PFSK-1 (cell line): ENCODE results near the gene USP13.

Experiments
- FOXP2 ChIP-seq: optimal IDR thresholded peaks from 2 replicates; pipeline ENCODE3; 2011; ENCODE audit warnings: borderline replicate concordance, control low read depth, inconsistent platforms; ENCODE audit not compliant: insufficient read depth; ENCODE audit errors: extremely low read length, extremely low read depth
- POLR2AphosphoS5 ChIP-seq: IDR thresholded peaks from 2 replicates; pipeline ENCODE4 v1.6.1; 2012; ENCODE audit warnings: low read depth, mild to moderate bottlenecking, control low read depth, low read length, moderate library complexity
- SIN3A ChIP-seq: IDR thresholded peaks from 2 replicates; pipeline ENCODE4 v1.6.1; 2012; ENCODE audit warnings: mild to moderate bottlenecking, low read length, moderate library complexity, borderline replicate concordance; ENCODE audit not compliant: insufficient read depth
- TAF1 ChIP-seq: IDR thresholded peaks from 2 replicates; pipeline ENCODE4 v1.6.1; 2012; ENCODE audit warnings: low read length, control low read depth, borderline replicate concordance; ENCODE audit not compliant: insufficient read depth
- TF ChIP-seq, protein P1 (sequence below), 2 experiments: IDR thresholded peaks; 2 replicates each; pipeline versions ENCODE4 v1.6.1 to v1.8.0; 2011 to 2012; ENCODE audit warnings: low read depth in 2 of 2, low read length in 2 of 2, control low read depth in 1 of 2, inconsistent platforms in 1 of 2, mild to moderate bottlenecking in 1 of 2, moderate library complexity in 1 of 2; ENCODE audit not compliant: insufficient read depth in 1 of 2

USP13 gene

DNA sequence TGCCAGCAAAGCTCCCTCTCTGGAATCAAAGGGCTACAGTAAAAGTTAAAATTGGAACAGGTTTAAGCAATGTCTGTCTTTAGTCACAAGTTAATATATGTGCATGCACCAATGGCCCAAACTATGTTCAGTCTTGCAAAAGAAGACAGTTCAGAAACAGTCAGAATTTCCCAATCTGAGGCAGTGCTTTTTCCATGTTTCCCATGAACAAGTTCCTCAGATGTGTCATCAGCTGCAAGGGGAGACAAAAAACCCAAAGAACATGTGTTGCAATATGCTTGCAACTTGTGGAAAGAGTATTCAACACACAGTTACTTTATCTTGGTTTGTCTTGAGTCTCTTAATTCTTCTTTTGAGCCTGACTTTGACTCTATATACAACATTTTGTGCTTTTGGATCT is 148.4 kb downstream of the USP13 start:
- TF ChIP-seq, protein P1, sequence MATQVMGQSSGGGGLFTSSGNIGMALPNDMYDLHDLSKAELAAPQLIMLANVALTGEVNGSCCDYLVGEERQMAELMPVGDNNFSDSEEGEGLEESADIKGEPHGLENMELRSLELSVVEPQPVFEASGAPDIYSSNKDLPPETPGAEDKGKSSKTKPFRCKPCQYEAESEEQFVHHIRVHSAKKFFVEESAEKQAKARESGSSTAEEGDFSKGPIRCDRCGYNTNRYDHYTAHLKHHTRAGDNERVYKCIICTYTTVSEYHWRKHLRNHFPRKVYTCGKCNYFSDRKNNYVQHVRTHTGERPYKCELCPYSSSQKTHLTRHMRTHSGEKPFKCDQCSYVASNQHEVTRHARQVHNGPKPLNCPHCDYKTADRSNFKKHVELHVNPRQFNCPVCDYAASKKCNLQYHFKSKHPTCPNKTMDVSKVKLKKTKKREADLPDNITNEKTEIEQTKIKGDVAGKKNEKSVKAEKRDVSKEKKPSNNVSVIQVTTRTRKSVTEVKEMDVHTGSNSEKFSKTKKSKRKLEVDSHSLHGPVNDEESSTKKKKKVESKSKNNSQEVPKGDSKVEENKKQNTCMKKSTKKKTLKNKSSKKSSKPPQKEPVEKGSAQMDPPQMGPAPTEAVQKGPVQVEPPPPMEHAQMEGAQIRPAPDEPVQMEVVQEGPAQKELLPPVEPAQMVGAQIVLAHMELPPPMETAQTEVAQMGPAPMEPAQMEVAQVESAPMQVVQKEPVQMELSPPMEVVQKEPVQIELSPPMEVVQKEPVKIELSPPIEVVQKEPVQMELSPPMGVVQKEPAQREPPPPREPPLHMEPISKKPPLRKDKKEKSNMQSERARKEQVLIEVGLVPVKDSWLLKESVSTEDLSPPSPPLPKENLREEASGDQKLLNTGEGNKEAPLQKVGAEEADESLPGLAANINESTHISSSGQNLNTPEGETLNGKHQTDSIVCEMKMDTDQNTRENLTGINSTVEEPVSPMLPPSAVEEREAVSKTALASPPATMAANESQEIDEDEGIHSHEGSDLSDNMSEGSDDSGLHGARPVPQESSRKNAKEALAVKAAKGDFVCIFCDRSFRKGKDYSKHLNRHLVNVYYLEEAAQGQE (IDR thresholded peaks at IDR 0.05; ENCODE audit: insufficient read depth in 1 of 2, low read depth in 2 of 2, low read length in 2 of 2): no peak
- TF ChIP-seq TAF1: no peak
- no peak for TF ChIP-seq POLR2AphosphoS5
- TF ChIP-seq FOXP2: no peak
- no peak for TF ChIP-seq SIN3A

DNA sequence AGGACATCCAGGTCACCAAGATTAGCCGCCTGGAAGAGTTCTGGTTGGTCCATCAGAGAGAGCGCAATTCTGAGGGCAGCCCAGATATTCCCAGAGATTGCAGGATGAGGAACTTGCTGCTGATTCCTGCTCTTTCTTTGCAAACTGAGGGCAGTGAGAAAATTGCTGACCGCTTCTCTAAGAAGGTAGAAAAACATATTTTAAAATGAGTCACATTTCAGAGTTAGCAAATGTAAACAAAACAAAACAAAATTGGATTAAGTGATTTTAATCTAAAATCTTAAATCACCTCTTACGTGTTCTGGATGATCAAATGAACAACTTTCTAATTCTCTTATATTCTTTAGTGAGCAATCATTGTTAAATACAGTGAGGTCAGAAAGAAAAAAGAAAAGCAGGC is 149.0 kb downstream of the USP13 start:
- TF ChIP-seq SIN3A (no peak), POLR2AphosphoS5 (no peak), TAF1 (no peak), FOXP2 (no peak)
- TF ChIP-seq, protein P1 (IDR thresholded peaks at IDR 0.05; ENCODE audit: insufficient read depth in 1 of 2, low read depth in 2 of 2, low read length in 2 of 2): no peak

DNA sequence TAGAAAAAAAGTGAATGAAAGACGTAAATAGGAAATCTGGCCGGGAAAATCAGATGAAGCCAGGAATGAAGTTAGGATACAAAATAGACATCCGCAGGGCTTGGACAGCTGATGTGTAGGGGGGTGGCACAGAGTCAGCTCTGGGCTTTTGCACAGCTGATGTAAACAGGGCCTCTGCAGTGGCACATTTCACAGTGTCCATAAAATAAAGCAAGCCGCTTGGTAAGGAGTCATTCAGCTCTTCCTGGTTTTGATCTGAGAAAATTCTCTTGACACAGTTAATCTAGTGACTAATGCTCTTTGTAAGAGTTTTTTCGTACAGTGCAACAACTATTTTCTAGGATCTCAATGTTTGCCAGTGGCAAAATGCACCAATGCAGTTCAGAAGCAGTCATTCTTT is 153.3 kb downstream of the USP13 start:
- TF ChIP-seq POLR2AphosphoS5 (no peak), SIN3A (no peak), TAF1 (no peak), FOXP2 (no peak)
- TF ChIP-seq, protein P1 (IDR thresholded peaks at IDR 0.05; ENCODE audit: insufficient read depth in 1 of 2, low read depth in 2 of 2, low read length in 2 of 2): no peak

DNA sequence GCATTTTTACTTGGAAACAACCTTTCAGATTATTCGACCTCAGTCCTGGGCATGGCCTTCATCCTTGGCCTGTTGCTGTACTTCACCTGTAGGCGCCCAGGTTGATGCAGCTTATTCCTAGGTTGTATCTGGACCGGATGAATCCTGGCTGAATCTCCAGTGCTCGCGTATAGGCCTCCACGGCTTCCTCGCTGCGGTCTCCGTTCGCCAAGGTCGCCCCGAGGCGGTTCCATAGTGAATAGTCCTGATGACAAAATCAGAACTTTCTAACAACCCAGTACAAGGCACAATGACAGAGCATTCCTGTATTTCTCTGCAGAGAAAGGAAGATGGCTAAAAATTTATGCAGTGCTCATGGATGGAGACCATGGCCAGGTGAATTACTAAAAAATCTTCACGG is 154.7 kb downstream of the USP13 start:
- TF ChIP-seq TAF1: no peak
- no peak for TF ChIP-seq POLR2AphosphoS5

DNA sequence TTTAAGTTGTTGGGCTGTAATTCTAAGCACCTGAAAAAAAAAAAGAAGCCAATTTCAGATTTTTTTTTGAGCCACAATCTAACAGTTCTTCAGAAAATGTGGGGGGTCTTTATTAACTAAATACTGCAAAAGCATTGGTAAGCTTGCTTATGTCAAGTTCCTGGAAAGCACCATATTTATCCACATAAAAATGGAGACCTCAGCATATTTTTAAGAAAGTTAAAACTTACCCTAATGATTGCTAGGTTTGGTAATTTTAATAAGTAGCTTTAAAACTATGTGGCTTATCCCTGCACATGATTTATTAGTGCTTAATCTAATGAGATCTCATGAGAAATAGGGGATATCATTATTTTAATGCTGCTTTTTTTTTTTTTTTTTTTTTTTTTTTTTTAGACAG is 156.8 kb downstream of the USP13 start:
- TF ChIP-seq POLR2AphosphoS5: no peak
- no peak for TF ChIP-seq FOXP2
- TF ChIP-seq, protein P1 (IDR thresholded peaks at IDR 0.05; ENCODE audit: insufficient read depth in 1 of 2, low read depth in 2 of 2, low read length in 2 of 2): no peak
- TF ChIP-seq TAF1: no peak
- TF ChIP-seq SIN3A: no peak
